NCI-H526 treated with DMSO at 0.1 percent for 48 hours (cell line): ENCODE results near the gene STRIP2.
"Not testable (repeated sequence)": the region's sequence is repeated elsewhere in the genome, so short reads cannot be mapped to it uniquely, and the experiment has no call there.

Experiments used
- DNase-seq: peaks from one replicate; lab custom pipeline; 2025; lab: John Stamatoyannopoulos, UW

Gene STRIP2

GRCh38 chr7:129456421-129456820 lies 22.2 kb downstream of the STRIP2 start:
- no peak for DNase-seq

DNA sequence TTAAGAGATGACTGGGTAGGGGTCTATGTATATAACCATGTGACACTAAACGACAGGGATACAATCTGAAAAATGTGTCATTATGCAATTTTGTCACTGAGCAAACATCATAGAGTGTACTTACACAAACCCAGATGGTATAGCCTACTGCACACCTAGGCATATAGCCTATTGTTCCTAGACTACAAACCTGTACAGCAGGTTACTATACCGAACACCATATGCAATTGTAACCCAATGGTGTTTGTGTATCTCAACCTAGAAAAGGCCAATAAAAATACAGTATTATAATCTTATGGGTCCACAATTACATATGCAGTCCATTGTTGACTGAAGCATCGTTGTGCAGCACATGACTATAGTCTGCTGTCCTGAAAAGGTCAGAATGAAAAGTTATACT lies 22.9 kb downstream of the STRIP2 start:
- DNase-seq: no peak

DNA sequence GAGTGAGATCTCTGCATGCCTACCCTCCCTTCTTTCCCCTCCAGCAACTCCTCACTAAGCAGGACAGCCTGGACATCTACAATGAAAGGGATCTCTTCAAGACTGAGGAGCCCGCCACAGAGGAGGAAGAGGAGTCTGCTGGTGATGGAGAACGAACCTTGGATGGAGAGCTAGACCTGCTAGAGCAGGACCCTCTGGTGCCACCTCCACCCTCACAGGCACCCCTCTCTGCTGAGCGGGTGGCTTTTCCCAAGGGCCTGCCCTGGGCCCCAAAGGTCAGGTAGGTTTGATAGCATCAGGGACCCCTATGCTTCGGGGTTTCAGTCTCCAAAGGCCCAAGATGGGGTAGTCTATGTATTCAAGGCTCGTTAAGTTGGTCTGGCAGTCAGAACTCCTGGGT lies 23.9 kb downstream of the STRIP2 start:
- DNase-seq: no peak

DNA sequence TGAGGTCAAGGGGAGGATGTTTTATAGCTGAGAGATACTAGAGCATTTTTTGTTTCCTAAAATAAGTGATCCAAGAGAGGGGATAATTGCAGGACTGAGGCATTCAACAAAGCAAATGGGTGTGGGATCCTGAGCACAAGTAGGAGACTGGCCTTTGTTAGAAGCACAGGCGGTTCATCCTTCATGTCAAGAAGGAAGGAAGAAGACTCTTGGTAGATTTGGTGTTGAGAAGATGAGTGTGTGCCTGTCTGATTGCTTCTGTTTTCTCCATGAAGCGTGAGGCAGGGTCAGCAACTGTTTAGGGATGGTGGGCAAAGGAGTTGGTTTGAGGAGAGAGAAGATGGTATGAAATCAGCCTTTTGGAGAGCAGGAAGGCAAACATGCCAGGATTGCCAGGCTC lies 27.6 kb downstream of the STRIP2 start:
- no peak for DNase-seq

GRCh38 chr7:129462420-129462819 lies 28.2 kb downstream of the STRIP2 start:
- no peak for DNase-seq

- DNase-seq: no peak
Measured at GRCh38 chr7:129464194-129464593, 30.0 kb downstream of the STRIP2 start.

GRCh38 chr7:129465080-129465479 lies 30.8 kb downstream of the STRIP2 start:
- no peak for DNase-seq

DNA sequence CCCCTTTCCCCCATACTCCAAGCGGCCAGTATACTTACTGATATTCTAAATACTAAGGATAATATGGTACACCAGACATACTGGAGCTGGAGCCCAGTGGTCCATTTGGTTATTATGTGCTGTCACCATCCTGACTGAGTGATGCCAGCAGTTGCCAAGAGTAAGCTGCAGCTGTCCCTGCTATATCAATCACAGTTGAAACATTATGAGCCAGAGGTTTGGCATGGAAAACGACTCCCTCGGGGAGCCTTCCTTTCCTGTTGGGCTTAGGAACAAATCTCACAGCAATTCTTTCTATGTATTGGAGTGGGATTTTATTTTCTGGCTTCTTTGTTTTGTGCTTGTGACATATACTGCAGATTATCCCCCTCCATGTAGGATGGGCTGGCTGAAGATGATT lies 32.6 kb downstream of the STRIP2 start:
- DNase-seq: no peak

DNA sequence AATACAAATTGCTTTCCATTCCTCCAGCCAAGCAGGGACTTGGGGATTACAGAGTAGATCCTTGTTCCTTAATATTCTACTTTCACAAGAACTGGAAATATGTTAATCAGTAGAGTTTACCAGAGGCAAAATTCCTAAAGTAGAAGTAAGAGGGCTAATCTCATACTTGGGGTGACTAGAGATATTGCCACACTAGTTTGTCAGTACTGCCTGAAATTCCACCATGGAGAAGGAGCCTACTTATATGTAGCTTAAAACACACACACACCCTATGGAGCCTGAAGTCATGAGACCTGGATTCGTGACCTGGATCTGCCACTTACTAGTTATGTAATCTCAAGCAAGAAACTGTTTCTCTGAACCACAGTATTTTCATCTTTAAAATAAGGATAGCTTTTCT lies 33.9 kb downstream of the STRIP2 start:
- DNase-seq: no peak

- no peak for DNase-seq
Measured at GRCh38 chr7:129468547-129468946, 34.3 kb downstream of the STRIP2 start.

DNA sequence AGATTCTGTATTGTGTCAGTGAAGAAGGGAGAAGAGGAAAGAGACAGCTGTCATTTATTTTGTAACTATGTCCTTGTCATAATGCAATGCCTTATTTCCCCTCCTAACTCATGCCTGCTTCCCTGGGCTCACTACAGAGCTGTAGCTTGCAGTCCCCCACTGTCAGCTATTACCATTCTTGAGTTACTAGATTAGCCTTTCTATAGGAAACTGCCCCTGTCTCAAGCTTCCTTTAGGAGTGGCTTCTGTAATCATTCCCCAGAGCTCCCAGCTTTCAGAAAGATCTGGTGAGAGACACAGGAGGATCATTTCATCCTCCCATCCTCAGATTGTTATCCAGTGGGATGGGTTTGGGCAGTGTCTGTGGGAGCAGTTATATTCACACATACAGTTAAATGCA lies 35.7 kb downstream of the STRIP2 start:
- DNase-seq: no peak

- no peak for DNase-seq
Measured at GRCh38 chr7:129470411-129470810, 36.2 kb downstream of the STRIP2 start.

DNA sequence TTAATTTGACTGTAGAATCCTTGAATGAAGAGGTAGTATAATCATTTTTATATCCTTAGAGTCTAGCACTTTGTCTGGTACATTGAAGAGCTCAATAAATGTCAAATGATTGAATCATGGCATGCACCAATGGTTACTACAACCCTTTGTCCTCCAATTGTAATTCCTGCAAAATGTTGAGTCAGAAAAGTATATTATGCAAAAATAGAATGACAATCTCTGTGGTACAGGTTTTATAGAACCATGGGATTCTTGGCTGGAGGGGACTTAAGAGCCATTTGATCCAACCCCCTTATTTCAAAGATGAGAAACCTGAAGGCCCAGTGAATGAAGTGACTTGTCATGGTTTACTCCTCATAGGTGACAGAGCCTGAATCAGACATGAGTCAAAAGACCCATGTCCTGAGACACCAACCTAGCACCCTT lies 37.2 kb downstream of the STRIP2 start:
- no peak for DNase-seq

DNA sequence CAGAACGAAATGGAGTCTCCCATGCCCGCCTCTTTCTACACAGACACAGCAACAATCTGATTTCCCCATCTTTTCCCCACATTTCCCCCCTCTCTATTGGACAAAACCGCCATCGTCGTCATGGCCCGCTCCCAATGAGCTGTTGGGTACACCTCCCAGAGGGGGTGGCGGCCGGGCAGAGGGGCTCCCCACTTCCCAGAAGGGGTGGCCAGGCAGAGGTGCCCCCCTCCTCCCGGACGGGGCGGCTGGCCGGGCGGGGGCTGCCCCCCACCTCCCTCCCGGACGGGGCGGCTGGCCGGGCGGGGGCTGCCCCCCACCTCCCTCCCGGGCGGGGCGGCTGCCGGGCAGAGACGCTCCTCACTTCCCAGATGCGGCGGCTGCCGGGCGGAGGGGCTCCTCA lies 41.7 kb downstream of the STRIP2 start:
- not testable (repeated sequence) for DNase-seq

DNA sequence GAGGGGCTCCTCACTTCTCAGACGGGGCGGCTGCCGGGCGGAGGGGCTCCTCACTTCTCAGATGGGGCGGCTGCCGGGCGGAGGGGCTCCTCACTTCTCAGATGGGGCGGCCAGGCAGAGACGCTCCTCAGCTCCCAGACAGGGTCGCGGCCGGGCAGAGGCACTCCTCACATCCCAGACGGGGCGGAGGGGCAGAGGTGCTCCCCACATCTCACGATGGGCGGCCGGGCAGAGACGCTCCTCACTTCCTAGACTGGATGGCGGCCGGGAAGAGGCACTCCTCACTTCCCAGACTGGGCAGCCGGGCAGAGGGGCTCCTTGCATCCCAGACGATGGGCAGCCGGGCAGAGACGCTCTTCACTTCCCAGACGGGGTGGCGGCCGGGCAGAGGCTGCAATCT lies 42.2 kb downstream of the STRIP2 start:
- DNase-seq: not testable (repeated sequence)

DNA sequence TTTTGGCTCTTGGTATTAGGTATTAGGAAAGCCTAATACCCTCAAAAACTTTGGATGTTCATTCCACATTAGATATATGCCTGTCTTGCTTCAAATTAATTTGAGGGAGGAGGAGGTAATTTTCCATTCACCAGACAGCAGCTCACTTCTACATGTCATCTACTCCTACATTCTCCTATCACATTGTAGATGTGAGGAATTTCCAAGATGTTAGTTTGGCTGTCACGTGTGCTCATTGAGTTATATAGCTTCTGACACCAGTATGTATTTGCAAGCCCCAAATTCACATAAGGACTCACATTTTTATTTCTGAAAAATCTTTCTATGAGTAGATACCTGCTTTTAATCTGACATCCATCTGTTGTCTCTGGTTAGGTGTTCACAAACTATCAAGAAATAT lies 45.6 kb downstream of the STRIP2 start:
- no peak for DNase-seq

DNA sequence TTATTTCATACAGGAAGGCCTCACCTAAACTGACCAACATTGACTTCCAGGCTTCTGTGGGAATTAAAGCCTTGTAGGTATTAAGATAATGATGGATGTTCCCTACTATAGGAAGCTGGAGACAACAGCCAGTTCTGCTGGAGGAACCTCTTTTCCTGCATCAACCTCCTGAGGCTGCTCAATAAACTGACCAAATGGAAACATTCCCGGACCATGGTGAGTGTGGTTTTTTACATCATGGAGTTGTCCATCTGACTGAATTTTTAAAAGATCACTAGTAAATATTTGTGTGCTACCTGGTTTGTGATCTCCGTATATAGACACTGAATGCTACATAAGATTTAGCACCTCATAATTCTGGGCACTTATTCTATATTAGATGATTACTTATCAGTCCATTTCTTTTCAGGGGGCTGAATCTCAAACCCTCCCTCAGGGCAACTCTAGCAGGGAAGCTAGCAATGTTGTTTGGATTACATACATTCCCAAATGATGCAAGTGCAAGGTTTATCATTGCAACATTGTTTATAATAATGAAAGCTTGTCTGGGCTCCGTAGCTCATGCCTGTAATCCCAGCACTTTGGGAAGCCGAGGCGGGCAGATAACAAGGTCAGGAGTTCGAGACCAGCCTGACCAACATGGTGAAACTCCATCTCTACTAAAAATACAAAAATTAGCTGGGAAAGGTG lies 46.6 kb downstream of the STRIP2 start:
- DNase-seq: no peak

DNA sequence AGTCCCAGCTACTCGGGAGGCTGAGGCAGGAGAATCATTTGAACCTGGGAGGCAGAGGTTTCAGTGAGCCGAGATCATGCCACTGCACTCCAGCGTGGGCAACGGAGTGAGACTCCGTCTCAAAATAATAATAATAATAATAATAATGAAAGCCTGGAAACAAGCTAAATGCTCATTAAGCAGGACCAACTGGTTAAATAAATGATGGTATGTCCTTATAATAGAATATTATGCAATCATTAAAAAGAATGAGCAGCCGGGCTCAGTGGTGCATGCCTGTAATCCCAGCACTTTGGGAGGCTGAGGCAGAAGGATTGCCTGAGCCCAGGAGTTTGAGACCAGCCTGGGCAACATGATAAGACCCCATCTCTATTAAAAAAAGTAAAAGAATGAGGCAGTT lies 47.1 kb downstream of the STRIP2 start:
- DNase-seq: not testable (repeated sequence)

GRCh38 chr7:129482781-129483180 lies 48.5 kb downstream of the STRIP2 start:
- DNase-seq: no peak

- DNase-seq: no peak
Measured at GRCh38 chr7:129489491-129489890, 55.3 kb downstream of the STRIP2 start.

DNA sequence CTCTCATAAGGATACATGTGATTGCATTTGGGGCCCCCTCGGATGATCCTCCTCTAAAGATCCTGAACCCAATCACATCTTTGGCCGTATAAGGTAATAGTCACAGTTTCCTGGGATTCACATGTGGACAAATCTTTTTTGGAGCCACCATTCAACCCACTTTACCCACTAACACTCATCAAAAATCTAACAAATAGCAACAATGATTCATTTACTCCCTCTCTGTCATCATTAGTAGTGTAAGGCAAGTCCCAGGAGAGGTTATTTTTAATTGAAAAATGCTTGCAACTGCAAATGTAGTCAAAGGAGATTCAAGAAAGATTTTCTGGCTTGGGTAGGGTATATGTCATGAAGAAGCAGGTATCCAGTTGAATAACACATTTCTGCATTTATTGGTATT lies 58.2 kb downstream of the STRIP2 start:
- DNase-seq: no peak

DNA sequence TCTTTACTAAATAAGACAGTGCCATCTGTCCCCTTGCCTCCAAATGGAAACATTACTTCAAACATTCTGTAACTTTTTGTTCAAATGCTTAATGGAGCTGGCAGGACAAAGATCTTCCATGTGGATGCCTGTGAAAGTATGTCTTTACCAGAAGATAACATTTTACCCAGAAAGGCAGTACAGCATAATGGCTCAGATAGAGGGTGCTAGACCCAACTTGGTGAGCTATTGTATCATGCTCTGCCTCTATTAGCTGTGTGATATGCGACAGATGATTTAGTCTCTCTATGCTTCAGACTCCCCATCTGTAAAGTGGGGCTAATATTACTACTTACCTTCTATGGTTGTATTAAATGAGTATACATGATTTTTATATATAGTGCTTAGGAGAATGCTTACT lies 59.3 kb downstream of the STRIP2 start:
- no peak for DNase-seq

- peak; percentile 13 for DNase-seq
Measured at GRCh38 chr7:129494041-129494440, 59.8 kb downstream of the STRIP2 start.

- DNase-seq: no peak
Measured at GRCh38 chr7:129495987-129496386, 61.8 kb downstream of the STRIP2 start.

DNA sequence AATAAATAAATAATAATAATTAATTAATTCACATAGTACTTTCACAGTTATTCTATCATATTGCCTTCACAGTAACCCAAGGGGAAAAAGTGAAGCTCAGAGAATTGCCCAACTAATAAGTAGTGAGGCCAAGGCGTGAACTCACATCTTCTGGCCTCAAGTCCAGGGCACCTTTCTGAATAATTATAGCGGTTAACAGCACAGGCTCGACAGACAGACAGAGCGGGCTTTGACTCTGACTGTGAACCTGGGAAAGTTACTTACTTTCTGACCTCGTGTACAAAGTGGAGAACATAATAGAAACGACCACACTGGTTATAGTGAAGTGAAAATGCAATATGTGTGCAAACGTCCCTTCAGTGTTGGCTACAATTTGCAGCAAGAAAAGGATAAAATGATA lies 62.4 kb downstream of the STRIP2 start:
- DNase-seq: no peak
